HK-2 (cell line): ENCODE data around the gene ATL1.
A peak's percentile ranks its signal among the peaks of the same experiment; 100 is the strongest.
"Not testable (repeated sequence)": the region's sequence is repeated elsewhere in the genome, so short reads cannot be mapped to it uniquely, and the experiment has no call there.

Source experiments
- DNase-seq: peaks from one replicate; pipeline ENCODE4 v3.0.0-alpha.2; 2018; ENCODE audit not compliant: unreplicated experiment

ATL1 gene

DNA sequence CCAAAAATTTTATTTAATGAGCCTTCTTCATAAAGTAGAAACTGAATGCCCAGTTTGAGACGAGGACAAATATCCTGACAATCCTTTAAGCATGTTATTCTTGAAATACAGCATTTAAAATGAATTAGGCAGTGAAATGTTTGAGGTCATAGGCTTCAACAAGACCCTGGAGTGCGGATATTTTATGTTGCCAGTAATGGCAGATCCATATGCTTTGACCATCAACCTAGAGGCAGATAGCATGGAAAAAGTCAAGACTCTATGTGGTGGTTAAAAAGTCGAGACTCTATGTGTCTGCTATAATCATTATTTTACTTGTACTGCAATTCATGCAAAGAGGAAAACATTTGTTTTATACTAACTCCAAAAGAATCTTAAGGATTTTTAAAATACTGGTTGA, 25.5 kb upstream of the ATL1 start:
- no peak for DNase-seq

DNA sequence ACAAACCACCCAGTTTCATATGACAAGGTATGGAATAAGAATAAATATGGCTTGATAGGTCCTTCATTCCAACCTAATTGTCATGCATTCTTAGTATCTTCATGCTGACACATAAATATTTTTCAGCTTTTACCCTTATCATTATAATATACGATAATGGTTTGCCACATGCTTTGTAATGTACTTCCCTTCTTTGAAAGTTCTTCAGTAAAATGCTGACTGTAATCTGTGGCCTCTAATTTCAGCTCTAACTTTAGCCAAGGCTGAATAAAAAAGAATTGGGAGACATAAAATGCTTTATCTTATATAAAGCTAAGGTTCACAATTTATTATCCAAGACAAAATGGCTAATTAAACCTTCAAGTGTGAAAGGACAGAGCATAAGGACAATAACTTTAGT, 24.9 kb upstream of the ATL1 start:
- DNase-seq = no peak

DNA sequence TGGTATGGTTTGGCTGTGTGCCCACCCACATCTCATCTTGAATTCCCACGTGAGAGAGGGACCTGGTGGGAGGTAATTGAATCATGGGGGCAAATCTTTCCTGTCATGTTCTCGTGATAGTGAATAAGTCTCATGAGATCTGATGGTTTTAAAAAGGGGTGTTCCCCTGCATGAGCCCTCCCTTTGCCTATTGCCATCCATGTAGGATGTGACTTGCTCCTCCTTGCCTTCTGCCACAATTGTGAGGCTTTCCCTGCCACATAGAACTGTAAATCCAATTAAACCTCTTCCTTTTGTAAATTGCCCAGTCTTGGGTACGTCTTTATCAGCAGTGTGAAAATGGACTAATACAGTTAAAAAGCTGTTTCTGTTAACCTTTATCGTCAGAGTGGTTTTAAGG, 21.9 kb upstream of the ATL1 start:
- DNase-seq = not testable (repeated sequence)

DNA sequence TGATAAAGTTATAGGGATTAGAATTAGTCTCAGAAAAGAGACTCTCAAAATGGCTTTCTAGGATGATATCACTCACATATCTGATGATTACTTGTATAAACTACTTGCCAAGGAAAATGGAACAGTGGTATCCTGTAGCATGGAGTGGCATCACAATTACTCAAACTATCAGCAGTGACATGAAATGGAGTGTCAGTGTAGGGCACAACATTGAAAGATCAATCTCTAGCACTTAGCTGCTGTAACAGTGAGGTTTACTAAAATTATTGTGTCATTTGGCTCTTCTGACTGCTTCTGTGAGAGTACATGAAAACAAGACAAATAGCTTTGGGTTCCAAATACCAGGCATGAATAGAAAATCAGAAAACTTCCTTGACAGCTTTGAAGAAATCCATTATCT, 20.9 kb upstream of the ATL1 start:
- DNase-seq = no peak

DNA sequence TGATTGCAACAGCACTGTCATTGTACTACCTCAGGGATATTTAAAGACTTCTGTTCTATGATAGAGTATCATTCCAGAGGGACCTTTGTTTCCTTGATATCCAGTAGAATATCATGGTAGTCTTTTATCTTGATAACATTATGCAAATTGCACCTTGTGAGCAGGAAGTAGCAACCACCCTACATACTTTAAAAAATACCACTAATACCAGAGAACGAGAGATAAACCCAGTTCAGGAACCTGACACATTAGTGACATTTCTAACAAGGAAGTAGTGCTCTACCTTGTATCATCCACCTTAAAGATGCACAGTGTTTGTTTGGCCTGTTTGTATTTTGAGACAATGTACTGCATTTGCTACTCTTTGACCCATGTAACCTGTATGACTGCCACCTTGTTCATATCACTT, 18.8 kb upstream of the ATL1 start:
- no peak for DNase-seq

DNA sequence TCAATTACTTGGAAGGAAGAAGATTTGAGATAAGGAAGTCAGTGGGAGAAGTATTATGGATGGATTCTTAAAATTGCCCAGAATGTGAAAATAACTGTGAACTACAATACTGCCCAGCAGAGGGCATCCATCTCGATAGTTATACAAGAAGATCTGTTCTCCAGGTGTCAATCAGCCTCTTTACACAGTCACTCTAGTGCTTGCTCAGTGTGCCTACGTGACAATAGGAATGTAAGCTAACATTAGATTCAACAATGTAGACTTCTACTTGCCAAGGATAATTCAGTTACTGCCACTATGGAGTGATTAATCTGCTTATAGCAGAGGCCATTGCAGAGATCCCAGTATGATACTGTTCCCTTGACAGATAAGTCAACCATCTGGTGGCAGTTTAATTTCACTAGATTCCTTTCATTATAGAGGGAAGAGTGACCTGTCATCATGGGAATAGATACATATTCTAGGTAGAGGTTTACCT, 17.0 kb upstream of the ATL1 start:
- DNase-seq = no peak

DNA sequence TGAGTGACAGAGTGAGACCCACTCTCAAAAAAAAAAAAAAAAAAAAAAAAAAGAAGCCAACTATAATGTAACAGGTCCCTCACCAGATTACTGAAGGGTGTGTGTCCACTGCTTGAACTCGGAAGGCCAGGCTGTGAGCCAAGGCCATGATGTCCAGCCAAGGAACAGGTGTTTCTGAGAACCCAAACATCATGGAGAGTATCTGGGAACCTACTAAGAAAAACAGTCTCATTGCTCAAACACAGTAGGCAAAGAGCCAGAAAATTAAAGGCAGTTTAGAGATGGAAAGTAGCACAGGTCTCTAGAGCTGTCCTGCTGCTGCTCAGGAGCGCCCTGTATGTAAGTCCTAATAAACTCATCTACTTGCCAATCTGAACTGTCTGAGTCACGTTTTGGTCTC, 15.0 kb upstream of the ATL1 start:
- DNase-seq = no peak

DNA sequence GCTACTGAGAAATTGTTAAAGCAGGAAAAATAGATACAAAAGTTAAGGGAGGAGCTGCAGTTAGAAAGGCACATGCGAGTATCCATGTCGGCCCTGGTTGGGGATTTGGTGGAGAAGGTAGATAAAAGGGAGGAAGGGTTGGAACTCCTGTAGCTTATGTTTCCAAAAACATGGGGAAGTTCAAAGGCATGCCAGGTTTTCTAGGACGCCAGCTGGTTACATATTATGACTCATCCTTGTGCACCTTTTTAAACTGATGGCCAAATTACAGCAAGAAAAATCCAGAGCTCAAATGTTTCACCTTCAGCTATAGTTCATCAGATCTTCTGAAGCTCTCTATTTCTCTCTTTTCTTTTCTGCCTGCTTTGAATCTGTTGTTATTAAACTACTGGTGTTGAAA, 14.3 kb upstream of the ATL1 start:
- no peak for DNase-seq

DNA sequence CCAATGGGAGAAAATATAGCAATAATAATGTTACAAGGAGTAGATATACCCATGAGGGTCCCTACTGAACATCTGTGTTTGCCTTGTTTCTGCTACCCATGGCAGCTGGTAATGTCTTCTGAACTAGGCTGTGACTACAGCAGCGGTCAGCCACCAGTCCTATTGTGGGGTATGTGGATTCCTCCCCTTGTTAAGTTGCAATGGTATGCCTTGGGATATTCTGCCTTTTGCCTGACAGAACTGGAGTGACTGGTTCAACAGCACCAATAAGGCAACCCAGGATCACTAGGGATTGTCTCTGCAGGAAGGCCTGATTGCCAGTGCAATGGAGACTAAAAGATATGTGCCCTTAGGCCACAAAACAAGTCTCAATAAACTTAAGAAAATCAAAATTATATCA, 9.7 kb upstream of the ATL1 start:
- DNase-seq = no peak

DNA sequence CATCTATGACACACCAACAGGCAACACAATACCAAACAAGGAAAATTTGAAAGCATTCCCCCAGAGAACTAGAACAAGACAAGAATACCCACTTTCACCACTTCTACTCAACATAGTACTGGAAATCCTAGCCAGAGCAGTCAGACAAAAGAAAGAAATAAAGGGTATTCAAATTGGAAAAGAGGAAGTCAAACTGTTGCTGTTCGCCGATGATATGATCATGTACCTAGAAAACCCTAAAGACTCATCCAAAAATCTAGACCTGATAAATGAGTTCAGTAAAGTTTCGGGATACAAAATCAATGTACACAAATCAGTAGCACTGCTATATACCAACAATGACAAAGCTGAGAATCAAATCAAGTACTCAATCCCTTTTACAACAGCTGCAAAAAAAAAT, 8.1 kb upstream of the ATL1 start:
- DNase-seq = no peak

DNA sequence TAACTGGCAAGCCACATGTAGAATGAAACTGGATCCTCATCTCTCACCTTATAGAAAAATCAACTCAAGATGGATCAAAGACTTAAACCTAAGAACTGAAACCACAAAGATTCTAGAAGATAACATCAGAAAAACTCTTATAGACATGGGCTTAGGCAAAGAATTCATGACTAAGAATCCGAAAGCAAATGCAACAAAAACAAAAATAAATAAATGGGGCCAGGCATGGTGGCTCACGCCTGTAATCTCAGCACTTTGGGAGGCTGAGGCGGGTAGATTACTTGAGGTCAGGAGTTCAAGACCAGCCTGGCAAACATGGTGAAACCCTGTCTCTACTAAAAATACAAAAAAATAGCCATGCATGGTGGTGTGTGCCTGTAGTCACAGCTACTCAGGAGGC, 7.1 kb upstream of the ATL1 start:
- DNase-seq = not testable (repeated sequence)

DNA sequence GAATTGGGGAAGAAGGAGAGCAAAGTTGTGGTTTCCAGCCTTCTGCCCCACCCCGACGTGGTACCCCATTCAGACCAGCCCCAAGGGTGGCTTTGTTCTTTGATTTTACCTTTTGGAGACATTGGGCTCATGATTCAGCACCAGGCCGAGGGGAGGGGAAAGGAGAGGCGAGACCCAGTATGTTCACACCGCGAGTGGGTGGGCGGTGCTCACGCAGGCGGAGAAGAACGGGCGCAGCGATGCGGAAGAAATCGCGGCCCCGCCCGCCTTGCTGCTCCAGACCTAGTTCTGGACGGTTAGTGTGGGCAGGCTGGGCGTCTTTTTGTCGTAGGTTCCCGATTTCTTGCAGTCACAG, 963 bp downstream of the ATL1 start:
- peak; percentile 58 for DNase-seq

DNA sequence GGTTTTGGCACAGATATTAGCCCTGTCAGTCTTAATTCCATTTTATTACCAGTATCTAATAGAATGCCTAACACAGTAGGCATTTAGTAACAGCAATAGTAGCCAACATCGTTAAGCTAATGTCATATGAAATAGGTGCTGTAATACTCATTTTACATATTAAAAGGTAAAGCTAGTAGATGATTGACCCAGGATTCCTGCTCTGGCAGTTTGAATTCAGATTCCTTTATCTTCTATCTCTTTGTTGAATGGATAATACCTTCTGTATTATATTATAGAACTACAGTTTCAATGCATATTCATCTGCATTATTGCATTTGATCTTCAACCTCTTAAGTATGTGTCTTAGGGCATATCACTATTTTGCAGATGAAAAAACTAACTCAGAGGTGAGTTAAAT, 2.9 kb downstream of the ATL1 start:
- DNase-seq = no peak

DNA sequence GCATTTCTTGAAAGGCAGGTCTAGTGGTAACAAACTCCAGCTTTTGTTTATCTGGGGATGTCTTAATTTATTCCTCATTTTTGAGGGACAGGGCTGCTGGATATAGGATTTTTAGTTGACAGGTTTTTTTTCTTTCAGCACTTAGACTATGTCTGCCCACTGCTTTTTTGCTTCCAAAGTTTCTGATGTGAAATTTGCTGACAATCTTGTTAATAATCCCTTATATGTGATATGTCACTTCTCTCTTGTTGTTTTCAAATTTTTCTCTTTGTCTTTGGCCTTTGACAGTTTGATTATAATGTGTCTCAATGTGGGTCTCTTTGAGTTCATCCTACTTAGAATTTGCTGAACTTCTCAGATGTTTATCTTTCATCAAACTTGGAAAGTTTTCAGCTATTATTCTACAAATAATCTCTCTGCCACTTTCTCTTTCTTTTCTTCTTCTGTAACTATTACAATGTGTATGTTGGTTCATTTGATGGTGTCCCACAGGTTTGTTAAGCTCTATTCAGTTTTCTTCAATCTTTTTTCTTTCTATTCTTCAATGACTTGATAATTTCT, 9.8 kb downstream of the ATL1 start:
- DNase-seq = no peak

DNA sequence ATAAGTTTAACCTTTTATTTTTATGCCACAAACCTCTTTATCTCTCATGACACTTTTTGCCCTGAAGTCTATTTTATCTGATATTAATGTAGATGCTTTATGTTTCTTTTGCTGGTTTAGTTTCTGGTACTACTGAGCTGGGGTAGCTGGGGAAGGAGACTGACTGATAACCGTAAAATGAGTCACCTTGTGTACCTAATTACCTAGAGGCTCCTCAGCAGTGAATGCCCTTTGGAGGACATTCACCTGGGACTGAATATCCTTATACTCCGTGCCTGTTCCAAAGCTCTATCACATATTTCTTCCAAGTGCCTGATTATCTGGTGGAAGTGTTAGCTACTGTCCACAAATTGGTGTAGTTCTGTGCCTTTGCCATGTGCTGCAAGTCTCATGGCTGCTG, 13.9 kb downstream of the ATL1 start:
- no peak for DNase-seq

DNA sequence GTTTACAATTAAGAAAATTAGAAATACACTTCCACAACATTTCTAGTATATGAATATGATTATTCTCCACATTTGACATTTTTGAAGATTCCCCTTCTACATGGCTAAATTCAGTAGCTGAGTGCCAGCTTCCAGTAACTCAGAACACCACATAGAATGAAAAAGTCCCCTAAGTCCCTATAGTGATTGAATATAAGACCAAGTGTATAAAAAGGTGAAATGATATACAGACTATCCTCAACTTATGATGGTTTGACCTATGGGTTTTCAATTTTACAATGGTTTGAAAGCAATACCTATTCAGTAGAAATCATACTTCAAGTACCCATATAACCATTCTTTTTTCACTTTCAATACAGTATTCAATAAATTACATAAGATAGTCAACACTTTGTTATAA, 15.8 kb downstream of the ATL1 start:
- no peak for DNase-seq

DNA sequence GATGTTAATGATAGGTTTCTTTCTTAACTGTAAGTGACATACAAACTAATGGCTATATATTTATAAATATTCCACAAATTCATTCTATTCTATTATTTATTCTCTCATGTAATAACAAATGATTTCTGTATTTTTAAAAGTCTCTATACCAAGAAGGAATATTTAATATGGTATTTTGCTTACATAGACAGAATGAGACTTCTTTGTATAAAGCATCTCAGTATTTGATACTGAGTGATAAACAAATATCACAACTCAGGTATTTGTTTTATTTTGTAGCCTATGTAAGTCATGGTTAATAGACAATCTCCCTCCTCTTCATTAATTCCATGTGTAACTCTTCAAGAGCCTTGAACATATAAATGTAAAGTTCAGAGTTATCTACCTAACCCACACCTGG, 18.0 kb downstream of the ATL1 start:
- DNase-seq = no peak

DNA sequence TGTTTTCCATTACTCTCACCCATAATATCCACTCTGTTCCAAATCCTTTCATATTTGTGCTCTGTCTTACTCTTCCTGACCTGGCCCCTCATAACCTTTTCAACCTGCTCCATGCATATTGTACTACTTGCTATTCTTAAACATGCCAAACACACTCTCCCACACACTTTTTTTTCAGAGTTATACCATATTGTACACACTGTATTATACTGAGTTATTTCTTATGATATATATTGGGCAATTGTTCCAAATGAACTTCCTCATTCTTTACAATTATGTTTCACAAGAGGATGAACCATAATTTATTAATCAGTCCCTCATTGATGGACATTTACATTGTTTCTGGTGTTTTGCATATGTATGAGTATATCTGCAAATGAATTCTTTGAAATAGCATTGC, 18.5 kb downstream of the ATL1 start:
- no peak for DNase-seq

DNA sequence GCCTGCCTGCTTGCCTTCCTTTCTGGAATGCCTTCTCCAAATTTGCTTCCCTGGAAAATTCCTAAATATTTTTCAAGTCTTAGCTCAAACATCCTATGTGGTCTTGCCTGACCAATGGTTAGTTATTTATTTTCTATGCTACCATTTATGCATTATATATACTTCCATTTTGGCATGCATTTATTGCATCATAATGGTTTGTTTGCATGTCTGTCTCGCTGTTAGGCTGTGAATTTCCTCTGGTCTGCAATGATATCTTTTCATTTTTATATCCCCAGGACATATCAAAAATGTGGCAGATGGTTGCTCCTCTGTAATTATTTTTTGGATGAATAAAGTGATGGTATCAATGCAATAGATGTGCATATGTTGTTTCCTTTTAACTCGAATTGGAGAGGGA, 30.5 kb downstream of the ATL1 start:
- no peak for DNase-seq

DNA sequence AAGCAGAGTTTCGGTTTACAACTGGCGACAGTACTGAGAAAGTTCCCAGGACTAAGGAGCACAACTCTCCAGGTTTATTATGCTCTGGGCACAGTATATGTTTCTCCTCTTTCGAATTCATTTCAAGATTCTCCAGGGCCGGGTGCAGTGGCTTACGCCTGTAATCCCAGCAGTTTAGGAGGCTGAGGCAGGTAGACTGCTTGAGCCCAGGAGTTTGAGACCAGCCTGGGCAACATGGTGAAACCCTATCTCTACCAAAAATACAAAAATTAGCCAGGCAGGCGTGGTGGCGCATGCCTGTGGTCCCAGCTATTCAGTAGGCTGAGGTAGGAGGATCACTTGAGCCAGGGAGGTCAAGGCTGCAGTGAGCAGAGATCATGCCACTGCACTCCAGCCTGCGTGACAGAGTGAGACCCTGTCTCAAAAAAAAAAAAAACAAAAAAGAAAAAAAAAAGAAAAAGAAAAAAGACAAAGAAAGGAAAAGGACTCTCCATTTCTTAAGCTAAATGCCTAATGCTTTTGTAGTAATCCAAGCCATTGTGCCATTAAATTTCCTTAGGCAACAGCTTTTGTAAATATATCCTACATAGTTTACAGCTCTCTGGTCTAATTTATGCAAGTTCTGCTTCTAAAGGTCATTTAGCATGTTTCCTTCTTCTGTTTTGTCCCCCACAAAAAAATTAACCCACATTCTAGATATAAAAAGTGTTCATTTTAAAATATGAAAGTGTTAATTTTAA, 34.8 kb downstream of the ATL1 start:
- DNase-seq = no peak

DNA sequence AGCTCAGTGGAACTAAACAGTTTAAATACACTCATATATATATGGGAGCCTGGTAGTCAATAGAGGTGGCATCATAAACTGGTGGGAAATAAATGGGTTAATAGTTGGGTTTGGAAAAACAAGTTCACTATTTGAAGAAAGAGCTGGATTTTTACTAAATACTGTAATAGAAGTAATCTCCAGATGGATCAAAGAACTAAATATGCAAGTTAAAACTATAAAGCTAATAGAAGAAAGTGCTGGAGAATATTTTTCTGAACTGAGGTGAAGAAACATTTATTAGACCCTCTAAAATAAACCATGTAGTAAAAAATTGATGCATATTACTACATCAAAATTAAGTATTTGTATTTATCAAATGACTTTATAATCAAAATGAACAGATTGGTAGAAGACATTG, 38.8 kb downstream of the ATL1 start:
- DNase-seq = no peak

DNA sequence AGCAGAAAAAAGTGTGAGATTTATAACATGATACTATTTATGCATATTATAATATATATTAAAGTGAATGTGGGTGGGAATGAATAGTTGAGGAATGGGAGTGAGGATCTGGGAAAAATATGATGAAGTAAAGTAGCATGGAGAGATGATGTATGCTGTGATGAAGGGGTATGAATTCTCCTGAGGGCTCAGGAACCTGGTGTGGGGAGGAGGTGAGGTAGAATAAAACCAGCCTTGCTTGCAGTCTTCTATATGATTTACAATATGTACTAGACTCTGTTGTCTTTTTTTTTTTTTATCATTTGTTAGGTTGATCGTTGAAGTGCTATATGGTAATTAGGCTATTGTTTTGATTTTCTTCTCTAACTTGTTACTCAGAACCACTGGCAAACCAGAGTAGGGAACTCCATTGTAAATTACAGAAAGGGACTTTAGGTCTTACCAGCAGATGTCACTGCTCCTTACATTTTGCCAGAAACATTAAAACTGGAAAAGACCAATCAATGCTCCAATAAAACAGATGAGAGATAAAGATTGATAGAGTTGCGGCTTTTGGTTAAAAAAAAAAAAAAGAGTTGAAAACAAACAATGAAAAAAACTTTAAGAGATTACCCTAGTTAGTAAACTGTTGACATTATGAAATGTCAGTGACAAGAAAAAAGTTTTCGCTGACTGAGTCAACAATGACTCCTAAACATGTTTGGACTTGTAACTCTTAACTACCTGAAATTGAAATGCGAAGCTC, 39.9 kb downstream of the ATL1 start:
- DNase-seq = no peak

DNA sequence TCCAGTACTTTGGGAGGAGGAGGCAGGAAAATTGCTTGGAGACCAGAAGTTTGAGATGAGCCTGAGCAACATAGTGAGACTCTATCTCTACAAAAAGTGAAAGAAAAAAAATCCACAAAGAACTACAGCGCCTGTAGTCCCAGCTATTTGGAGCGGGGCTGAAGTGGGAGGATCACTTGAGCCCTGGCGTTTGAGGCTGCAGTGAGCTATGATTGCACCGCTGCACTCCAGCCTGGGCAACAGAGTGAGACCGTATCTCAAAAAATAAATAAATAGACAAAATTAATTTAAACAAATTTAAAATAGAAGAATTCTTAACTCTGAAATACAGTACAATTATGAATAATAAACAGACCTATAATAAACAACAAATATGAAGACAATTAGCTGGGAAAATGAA, 40.9 kb downstream of the ATL1 start:
- no peak for DNase-seq
